Muscle of leg (tissue), 11 donors: Measurements from ENCODE around the gene SAA4. TPM values are rescaled to one million over a fixed set of nuclear protein-coding genes. Genes with fewer than 3 reads are reported as not detected.
A peak's percentile ranks its signal among the peaks of the same experiment; 100 is the strongest.
"Not testable (repeated sequence)": the region's sequence is repeated elsewhere in the genome, so short reads cannot be mapped to it uniquely, and the experiment has no call there.

Source experiments
- DNase-seq: peaks from one replicate; pipeline ENCODE4 v3.0.0; 2013
- H3K27ac ChIP-seq: one replicate; pipeline ENCODE4 v1.5.1; 2013; ENCODE audit warnings: mild to moderate bottlenecking, low read length, control low read depth
- H3K27me3 ChIP-seq: one replicate; pipeline ENCODE4 v1.6.1; 2013; ENCODE audit warnings: low read length; ENCODE audit not compliant: control insufficient read depth, insufficient read depth
- H3K36me3 ChIP-seq: one replicate; pipeline ENCODE4 v1.6.1; 2013; ENCODE audit warnings: low read length; ENCODE audit not compliant: control insufficient read depth, insufficient read depth
- H3K4me1 ChIP-seq: one replicate; pipeline ENCODE4 v1.6.1; 2013; ENCODE audit warnings: low read length; ENCODE audit not compliant: control insufficient read depth, insufficient read depth
- H3K4me3 ChIP-seq: one replicate; pipeline ENCODE4 v1.5.1; 2013; ENCODE audit warnings: low read length, control low read depth
- H3K9me3 ChIP-seq: replicated peaks from 2 replicates; pipeline ENCODE4 v1.6.1; 2013; ENCODE audit warnings: low read depth, low read length; ENCODE audit not compliant: control insufficient read depth
- WGBS: methylation state at CpG from one replicate; pipeline ENCODE4 v1.1.5; 2013; ENCODE audit warnings: missing lambda C conversion rate; ENCODE audit not compliant: insufficient coverage; 5-methylcytosine and 5-hydroxymethylcytosine counted together
- polyA plus RNA-seq, 8 donors: library from polyadenylated mRNA; unstranded; fragments of 120-200 nt; gene quantifications; one replicate each; pipeline versions ENCODE4 v1.2.1 to v1.2.3, GENCODE V29; 2013; ENCODE audit warnings: inconsistent platforms in 1 of 8, low replicate concordance in 1 of 8; ENCODE audit not compliant: insufficient read length in 8 of 8, insufficient read depth in 1 of 8
- total RNA-seq: library from RNA; stranded (reverse); fragments of 120-200 nt; gene quantifications from one replicate; pipeline ENCODE4 v1.2.4, GENCODE V29; 2013

The SAA4 gene
- total and polyA plus RNA-seq, 9 donors = 0.25 TPM; not detected in 8

DNA sequence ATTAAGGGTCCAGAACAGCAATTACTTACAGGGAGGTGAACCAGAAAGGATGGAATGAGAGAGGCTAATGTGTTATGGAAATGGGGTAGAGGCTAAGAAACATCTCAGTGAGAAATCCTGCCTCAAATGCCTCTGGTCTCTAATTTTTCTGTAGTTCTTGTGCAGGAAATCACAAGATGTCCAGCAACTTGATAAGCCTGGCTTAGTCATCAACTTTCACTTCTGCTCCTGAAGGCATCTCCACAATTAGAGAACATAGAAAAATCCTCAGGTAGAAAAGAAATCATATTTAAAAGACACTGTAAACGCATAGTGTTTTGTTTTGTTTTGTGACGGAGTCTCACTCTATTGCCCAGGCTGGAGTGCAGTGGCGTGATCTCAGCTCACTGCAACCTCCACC is 45.2 kb downstream of the SAA4 start:
- Histone ChIP-seq H3K27me3 (no peaks in the 10 kb centered on the region), H3K4me3 (no peak overlapping the region), H3K27ac (no peak overlapping the region), H3K9me3 (no peaks in the 10 kb centered on the region), H3K4me1 (no peaks in the 10 kb centered on the region), H3K36me3 (no peaks in the 10 kb centered on the region)
- DNase-seq = peak; percentile 6
- no CpG with 5 or more reads among the region's 3 CpGs for WGBS

DNA sequence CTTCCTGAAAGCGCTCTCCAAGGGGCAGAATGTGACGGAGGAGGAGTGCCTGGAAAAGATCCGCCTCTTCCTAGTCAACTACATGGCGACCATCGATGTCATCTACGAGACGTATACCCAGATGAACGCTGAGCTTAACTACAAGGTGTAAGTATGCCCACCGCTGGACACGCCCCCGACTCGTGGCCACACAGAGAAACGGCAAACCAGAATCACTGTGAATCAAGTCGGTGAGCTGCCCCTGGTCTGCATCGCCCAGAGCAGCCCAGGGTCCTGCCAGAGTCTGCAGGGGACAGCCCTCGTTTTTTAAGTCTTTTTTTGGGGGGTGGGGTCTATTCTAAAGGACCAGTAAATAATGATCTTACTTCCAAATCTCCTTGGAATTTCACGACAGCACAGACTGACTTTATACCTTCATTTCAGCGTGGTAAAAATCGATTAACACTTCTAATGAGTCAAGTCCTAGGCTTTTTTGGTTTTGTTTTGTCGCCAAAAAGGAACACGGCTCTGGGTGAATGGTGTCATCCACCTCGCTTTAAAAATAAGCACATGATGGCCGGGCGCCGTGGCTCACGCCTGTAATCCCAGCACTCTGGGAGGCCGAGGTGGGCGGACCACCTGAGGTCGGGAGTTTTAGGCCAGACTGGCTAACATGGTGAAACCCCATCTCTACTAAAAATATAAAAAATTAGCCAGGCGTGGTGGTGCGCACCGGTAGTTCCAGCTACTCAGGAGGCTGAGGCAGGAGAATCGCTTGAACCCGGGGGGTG is 46.9 kb downstream of the SAA4 start:
- H3K27ac ChIP-seq, H3K4me1 ChIP-seq, DNase-seq, H3K9me3 ChIP-seq, H3K36me3 ChIP-seq, H3K4me3 ChIP-seq, H3K27me3 ChIP-seq: not testable (repeated sequence)
- 90% methylated on average over 26 of the region's 34 CpGs for WGBS

DNA sequence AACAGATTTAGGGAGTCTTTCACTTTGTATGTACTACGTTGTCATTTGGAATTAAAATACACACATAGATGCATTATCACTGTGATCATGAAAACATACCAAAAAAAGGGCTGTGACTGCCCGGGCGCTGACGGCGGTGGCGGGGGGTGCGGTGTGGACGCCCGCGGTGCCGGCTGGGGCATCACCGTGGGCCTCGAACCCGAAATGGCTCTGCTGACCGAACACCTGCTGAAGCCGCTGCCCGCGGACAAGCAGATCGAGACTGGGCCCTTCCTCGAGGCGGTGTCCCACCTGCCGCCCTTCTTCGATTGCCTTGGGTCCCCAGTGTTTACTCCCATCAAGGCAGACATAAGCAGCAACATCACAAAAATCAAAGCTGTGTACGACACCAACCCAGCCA is 47.8 kb downstream of the SAA4 start:
- Histone ChIP-seq H3K4me1 (no peaks in the 10 kb centered on the region), H3K9me3 (no peaks in the 10 kb centered on the region), H3K27ac (no peak overlapping the region), H3K27me3 (no peaks in the 10 kb centered on the region), H3K36me3 (no peaks in the 10 kb centered on the region), H3K4me3 (no peak overlapping the region)
- WGBS = 92% methylated on average over 21 of the region's 24 CpGs
- DNase-seq = no peak

Other genes starting within 250 kb of the SAA4 start
- 15.7 TPM for gene SERGEF, start 223.8 kb downstream of the SAA4 start, total RNA-seq
- gene SERGEF, start 223.8 kb downstream of the SAA4 start, polyA plus RNA-seq = 10 to 100 TPM in 7 of 8 donors, 1 to 10 TPM in 1; 8.8 to 13.8 (median 11.9) TPM
- 0.13 TPM for gene TPH1, start 190.5 kb downstream of the SAA4 start, total RNA-seq
- 1 to 10 TPM in 1 of 8 donors, under 1 TPM in 7; 0.06 to 1.0 (median 0.34) TPM for gene TPH1, start 190.5 kb downstream of the SAA4 start, polyA plus RNA-seq
- gene SAAL1, start 130.7 kb downstream of the SAA4 start, total RNA-seq = 10.3 TPM
- gene SAAL1, start 130.7 kb downstream of the SAA4 start, polyA plus RNA-seq = 10 to 100 TPM; 12.4 to 18.8 (median 15.0) TPM
- not detected for gene MRGPRX3, start 104.2 kb downstream of the SAA4 start, total RNA-seq
- not detected for gene MRGPRX3, start 104.2 kb downstream of the SAA4 start, polyA plus RNA-seq
- not detected for gene MRGPRX4, start 64.0 kb downstream of the SAA4 start, total RNA-seq
- gene MRGPRX4, start 64.0 kb downstream of the SAA4 start, polyA plus RNA-seq = not detected
- gene SAA2, start 11.9 kb upstream of the SAA4 start, total RNA-seq = not detected
- gene SAA2, start 11.9 kb upstream of the SAA4 start, polyA plus RNA-seq = not detected
- gene SAA1, start 29.5 kb upstream of the SAA4 start, total RNA-seq = not detected
- not detected for gene SAA1, start 29.5 kb upstream of the SAA4 start, polyA plus RNA-seq
- 19.2 TPM for gene HPS5, start 85.3 kb upstream of the SAA4 start, total RNA-seq
- gene HPS5, start 85.3 kb upstream of the SAA4 start, polyA plus RNA-seq = 10 to 100 TPM in 7 of 8 donors, 1 to 10 TPM in 1; 10.0 to 14.6 (median 11.3) TPM
- 39.9 TPM for gene GTF2H1, start 85.8 kb upstream of the SAA4 start, total RNA-seq
- gene GTF2H1, start 85.8 kb upstream of the SAA4 start, polyA plus RNA-seq = 10 to 100 TPM; 30.0 to 39.4 (median 32.9) TPM
- 395 TPM for gene LDHA, start 157.8 kb upstream of the SAA4 start, total RNA-seq
- gene LDHA, start 157.8 kb upstream of the SAA4 start, polyA plus RNA-seq = 100 to 1,000 TPM; 482 to 607 (median 533) TPM
- gene LDHC, start 175.5 kb upstream of the SAA4 start, total RNA-seq = not detected
- 1 to 10 TPM in 2 of 8 donors, under 1 TPM in 1, not detected in 5; 0.23 to 1.3 (median 1.1) TPM for gene LDHC, start 175.5 kb upstream of the SAA4 start, polyA plus RNA-seq
- not detected for gene LDHAL6A, start 219.1 kb upstream of the SAA4 start, total RNA-seq
- gene LDHAL6A, start 219.1 kb upstream of the SAA4 start, polyA plus RNA-seq = under 1 TPM in 7 of 8 donors, not detected in 1; 0.13 to 0.67 (median 0.15) TPM